T-cell (primary cell): ENCODE data around the gene B4GALNT1. TPM values are rescaled to one million over a fixed set of nuclear protein-coding genes. Genes with fewer than 3 reads are reported as not detected.
"Not testable (repeated sequence)": the region's sequence is repeated elsewhere in the genome, so short reads cannot be mapped to it uniquely, and the experiment has no call there.

Experiments
- ATAC-seq, 4 experiments: fragments of 200-7000 bp in 3 of 4; fragments of 150-1000 bp in 1 of 4; cut with Tn5 transposase; replicated peaks in 1 of 4; 1 replicate in 3 of 4; 2 replicates in 1 of 4; pipeline ENCODE4 v1.10.0; 2021; ENCODE audit warnings: moderate library complexity in 3 of 4, mild to moderate bottlenecking in 2 of 4, moderate number of reproducible peaks in 1 of 4
- CTCF ChIA-PET, 2 donors: fragments of 300-600 bp; sonication (Branson Sonifier 250); formaldehyde crosslinking; loops; one replicate each; lab custom pipeline; 2022; ENCODE audit warnings: antibody characterized with exemption in 2 of 2; lab: Charles Lee
- POLR2A ChIA-PET, 2 donors: fragments of 300-600 bp; sonication (Branson Sonifier 250); formaldehyde crosslinking; loops; one replicate each; lab custom pipeline; 2022; ENCODE audit warnings: antibody characterized with exemption in 2 of 2; lab: Charles Lee
- DNase-seq, 35 experiments: peaks; one replicate each; pipeline versions ENCODE4 v3.0.0 to v3.0.0-alpha.2; 2013 to 2023
- H3K27ac ChIP-seq: one replicate; pipeline ENCODE4 v1.5.1; 2013; ENCODE audit warnings: low read length
- H3K27me3 ChIP-seq, 2 experiments: replicated peaks in 1 of 2; 1 replicate in 1 of 2; 2 replicates in 1 of 2; pipeline versions ENCODE4 v1.6.1 to v1.7.0; 2013; ENCODE audit warnings: low read length in 1 of 2, mixed read lengths in 1 of 2; ENCODE audit not compliant: control insufficient read depth in 2 of 2, insufficient read depth in 2 of 2; ENCODE audit errors: extremely low read depth in 1 of 2
- H3K36me3 ChIP-seq, 2 donors: 1 replicate in 1 of 2; 2 replicates in 1 of 2; pipeline versions ENCODE4 v1.6.1 to v1.7.0; 2013; ENCODE audit warnings: low read length in 1 of 2; ENCODE audit not compliant: control insufficient read depth in 2 of 2, insufficient read depth in 1 of 2; ENCODE audit errors: extremely low read depth in 1 of 2
- H3K4me1 ChIP-seq, 2 experiments: 1 replicate in 1 of 2; 2 replicates in 1 of 2; pipeline versions ENCODE4 v1.6.1 to v1.7.0; 2013; ENCODE audit warnings: low read length in 2 of 2, mixed read lengths in 1 of 2; ENCODE audit not compliant: insufficient read depth in 2 of 2, control insufficient read depth in 1 of 2; ENCODE audit errors: extremely low read depth in 1 of 2
- H3K4me3 ChIP-seq, 2 donors: 1 replicate in 1 of 2; 2 replicates in 1 of 2; pipeline versions ENCODE4 v1.5.1 to v1.7.0; 2013; ENCODE audit warnings: mild to moderate bottlenecking in 2 of 2, low read length in 1 of 2, moderate library complexity in 1 of 2; ENCODE audit not compliant: control insufficient read depth in 1 of 2; ENCODE audit errors: extremely low read depth in 1 of 2
- H3K9me3 ChIP-seq: 2 replicates; pipeline ENCODE4 v1.7.0; 2013
- H3K27ac Mint-ChIP-seq, 2 donors: one replicate each; pipeline ENCODE4 v1.8.0; 2020 to 2021; ENCODE audit warnings: mild to moderate bottlenecking in 2 of 2, mixed read lengths in 2 of 2
- H3K27me3 Mint-ChIP-seq, 2 donors: one replicate each; pipeline ENCODE4 v1.8.0; 2021 to 2022; ENCODE audit warnings: mixed read lengths in 2 of 2
- H3K36me3 Mint-ChIP-seq: one replicate; pipeline ENCODE4 v1.8.0; 2021; ENCODE audit warnings: mixed read lengths
- H3K4me1 Mint-ChIP-seq, 3 donors: one replicate each; pipeline ENCODE4 v1.8.0; 2020 to 2022; ENCODE audit warnings: mixed read lengths in 3 of 3, mild to moderate bottlenecking in 1 of 3
- H3K4me3 Mint-ChIP-seq, 3 donors: one replicate each; pipeline ENCODE4 v1.8.0; 2020 to 2022; ENCODE audit warnings: mild to moderate bottlenecking in 3 of 3, mixed read lengths in 3 of 3, moderate library complexity in 3 of 3
- H3K9me3 Mint-ChIP-seq, 3 donors: one replicate each; pipeline ENCODE4 v1.8.0; 2020 to 2022; ENCODE audit warnings: mixed read lengths in 3 of 3
- WGBS: methylation state at CpG from one replicate; pipeline ENCODE4 v1.1.5; 2013; ENCODE audit warnings: missing lambda C conversion rate; ENCODE audit not compliant: insufficient coverage; 5-methylcytosine and 5-hydroxymethylcytosine counted together
- total RNA-seq, 35 experiments: library from RNA in 6 of 35; stranded (reverse) in 6 of 35; fragments of 120-200 nt in 1 of 35; gene quantifications; one replicate each; pipeline versions ENCODE4 v1.2.1 to v1.2.4 and lab custom pipeline; 2013 to 2026

Gene B4GALNT1
- total RNA-seq, 5 donors from 2014 or later (not counting 1 experiment from before 2014, with no cell fraction given): 0.16 to 0.54 (median 0.26) TPM; not detected in 2

- H3K36me3 ChIP-seq, H3K9me3 ChIP-seq, H3K27ac Mint-ChIP-seq, H3K4me1 Mint-ChIP-seq, ATAC-seq, CTCF ChIA-PET, H3K9me3 Mint-ChIP-seq, H3K36me3 Mint-ChIP-seq, H3K4me3 Mint-ChIP-seq, DNase-seq, H3K4me1 ChIP-seq, H3K27me3 ChIP-seq, H3K27ac ChIP-seq, H3K4me3 ChIP-seq, POLR2A ChIA-PET: not testable (repeated sequence)
- H3K27me3 Mint-ChIP-seq: peaks cover 3 to 11% of the 10 kb centered on the region in 2 donors
- WGBS: 100% methylated on average over 3 of the region's 10 CpGs
Measured at GRCh38 chr12:57669691-57670090, 36.7 kb upstream of the B4GALNT1 start.

- POLR2A ChIA-PET: no interaction called here
- CTCF ChIA-PET: interaction anchor here in 1 of 2 donors (0.7 kb wide), 1 partner anchor 1401 kb away, joined by 3 read pairs; no protein-coding TSS in a partner anchor
- no peak for DNase-seq
- no peaks in the 10 kb centered on the region for H3K4me1 ChIP-seq
- H3K36me3 ChIP-seq: no peaks in the 10 kb centered on the region
- H3K4me1 Mint-ChIP-seq: no peaks in the 10 kb centered on the region
- peaks cover 3 to 8% of the 10 kb centered on the region in 2 donors for H3K27me3 Mint-ChIP-seq
- H3K9me3 Mint-ChIP-seq: no peaks in the 10 kb centered on the region
- H3K4me3 ChIP-seq: no peak overlapping the region
- WGBS: 66% methylated on average over 4 of the region's 5 CpGs
- no peak overlapping the region for H3K27ac Mint-ChIP-seq
- no peaks in the 10 kb centered on the region for H3K9me3 ChIP-seq
- no peaks in the 10 kb centered on the region for H3K36me3 Mint-ChIP-seq
- H3K27me3 ChIP-seq: peaks cover 0 to 9% of the 10 kb centered on the region in 2 experiments
- no peak for ATAC-seq
- H3K4me3 Mint-ChIP-seq: no peak overlapping the region
- H3K27ac ChIP-seq: no peak overlapping the region
Measured at GRCh38 chr12:57666897-57667296, 33.9 kb upstream of the B4GALNT1 start.

- H3K36me3 Mint-ChIP-seq, DNase-seq, H3K4me3 ChIP-seq, POLR2A ChIA-PET, H3K4me3 Mint-ChIP-seq, H3K27ac Mint-ChIP-seq, H3K27ac ChIP-seq, ATAC-seq, H3K27me3 ChIP-seq, H3K9me3 Mint-ChIP-seq, H3K4me1 Mint-ChIP-seq, H3K27me3 Mint-ChIP-seq, H3K9me3 ChIP-seq, H3K36me3 ChIP-seq, CTCF ChIA-PET, H3K4me1 ChIP-seq: not testable (repeated sequence)
- 91% methylated on average over 20 of the region's 34 CpGs for WGBS
Measured at GRCh38 chr12:57665066-57665820, 32.2 kb upstream of the B4GALNT1 start.

GRCh38 chr12:57661376-57661775, 28.4 kb upstream of the B4GALNT1 start:
- no peak for DNase-seq
- H3K27ac ChIP-seq: no peak overlapping the region
- Mint-ChIP-seq H3K27me3 (peaks cover 8 to 9% of the 10 kb centered on the region in 2 donors), H3K9me3 (no peaks in the 10 kb centered on the region), H3K4me3 (no peak overlapping the region), H3K27ac (no peak overlapping the region), H3K36me3 (no peaks in the 10 kb centered on the region), H3K4me1 (no peaks in the 10 kb centered on the region)
- ChIA-PET POLR2A (no interaction called here), CTCF (interaction anchor here in 1 of 2 donors (0.5 to 0.7 kb wide), 2 partner anchors 13 to 1570 kb away, joined by 3 to 5 read pairs; no protein-coding TSS in a partner anchor)
- H3K4me3 ChIP-seq: no peak overlapping the region
- ATAC-seq: no peak
- H3K27me3 ChIP-seq: no peaks in the 10 kb centered on the region
- H3K36me3 ChIP-seq: no peaks in the 10 kb centered on the region
- H3K4me1 ChIP-seq: no peaks in the 10 kb centered on the region
- H3K9me3 ChIP-seq: no peaks in the 10 kb centered on the region
- 100% methylated on average over 2 of the region's 4 CpGs for WGBS

- Mint-ChIP-seq H3K27me3 (peaks cover 8 to 9% of the 10 kb centered on the region in 2 donors), H3K36me3 (no peaks in the 10 kb centered on the region)
- no peak for ATAC-seq
Measured at GRCh38 chr12:57658890-57659289, 25.9 kb upstream of the B4GALNT1 start.

GRCh38 chr12:57657744-57658143, 24.7 kb upstream of the B4GALNT1 start:
- Histone ChIP-seq H3K27me3 (peaks cover 0 to 7% of the 10 kb centered on the region in 2 experiments), H3K9me3 (no peaks in the 10 kb centered on the region), H3K4me1 (no peaks in the 10 kb centered on the region), H3K4me3 (no peak overlapping the region), H3K27ac (no peak overlapping the region), H3K36me3 (no peaks in the 10 kb centered on the region)
- ChIA-PET POLR2A (interaction anchor here in 1 of 2 donors (0.5 kb wide), 1 partner anchor 212 kb away, joined by 3 read pairs; no protein-coding TSS in a partner anchor), CTCF (no interaction called here)
- H3K4me3 Mint-ChIP-seq: no peak overlapping the region
- ATAC-seq: no peak
- no peak overlapping the region for H3K27ac Mint-ChIP-seq
- H3K27me3 Mint-ChIP-seq: peaks cover 8 to 11% of the 10 kb centered on the region in 2 donors
- no peak for DNase-seq
- 52% methylated on average over 3 of the region's 3 CpGs for WGBS
- H3K4me1 Mint-ChIP-seq: no peaks in the 10 kb centered on the region
- H3K36me3 Mint-ChIP-seq: peaks cover 2% of the 10 kb centered on the region
- H3K9me3 Mint-ChIP-seq: peaks cover 0 to 7% (median 7%) of the 10 kb centered on the region in 3 donors

More at GRCh38 chr12:57658890-57659289, 25.9 kb upstream of the B4GALNT1 start:
- Histone ChIP-seq H3K27ac (no peak overlapping the region), H3K4me1 (no peaks in the 10 kb centered on the region), H3K4me3 (no peak overlapping the region), H3K9me3 (no peaks in the 10 kb centered on the region), H3K36me3 (no peaks in the 10 kb centered on the region), H3K27me3 (peaks cover 0 to 4% of the 10 kb centered on the region in 2 experiments)
- CTCF ChIA-PET: interaction anchor here in 1 of 2 donors (0.6 kb wide), 1 partner anchor 430 kb away, joined by 3 read pairs; the partner anchor contains the start of gene SHMT2
- no CpG with 5 or more reads among the region's 3 CpGs for WGBS
- POLR2A ChIA-PET: no interaction called here
- H3K4me1 Mint-ChIP-seq: no peaks in the 10 kb centered on the region
- H3K27ac Mint-ChIP-seq: no peak overlapping the region
- H3K9me3 Mint-ChIP-seq: peaks cover 0 to 5% (median 4%) of the 10 kb centered on the region in 3 donors
- no peak overlapping the region for H3K4me3 Mint-ChIP-seq
- DNase-seq: no peak
